ENCODE measurements around the gene USP6.

DNA sequence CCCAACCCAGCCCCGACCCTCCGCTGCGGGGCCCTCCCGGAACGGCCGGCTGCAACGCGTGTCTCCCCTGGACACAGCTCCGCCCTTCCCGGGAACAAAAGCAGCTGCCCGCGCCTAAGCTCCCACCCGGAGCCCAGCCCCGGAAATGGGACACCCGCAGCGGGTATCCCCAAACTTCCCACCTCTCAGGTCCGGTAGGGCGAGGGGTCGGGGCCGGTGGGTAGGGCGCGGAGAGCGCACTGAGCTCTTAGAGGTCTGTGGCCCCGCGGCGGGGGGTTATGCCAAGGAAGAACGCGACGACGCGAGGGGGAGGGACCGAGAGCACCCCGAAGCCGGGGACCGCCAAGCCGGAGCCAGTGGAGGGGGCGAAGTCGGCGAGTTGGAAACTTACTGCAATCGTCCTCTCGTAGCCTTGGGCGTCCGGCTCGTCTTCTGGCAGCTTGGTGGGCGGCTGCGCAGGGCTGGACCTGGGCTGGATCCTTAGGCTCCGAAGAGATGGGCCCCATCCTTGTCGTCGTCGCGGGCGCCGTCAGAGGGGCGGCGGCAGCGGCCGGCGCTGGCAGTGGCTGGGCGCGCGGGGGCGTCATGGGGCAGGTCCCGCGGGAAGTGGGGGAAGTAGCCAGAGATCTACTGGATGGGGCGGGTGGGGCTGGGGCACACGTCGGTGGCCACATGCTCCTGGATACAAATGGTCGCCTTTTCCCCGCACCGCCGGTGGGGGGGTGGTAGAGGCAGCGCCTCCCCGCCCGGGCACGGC, 6.9 kb downstream of the USP6 start:
- TF ChIP-seq, protein P1, sequence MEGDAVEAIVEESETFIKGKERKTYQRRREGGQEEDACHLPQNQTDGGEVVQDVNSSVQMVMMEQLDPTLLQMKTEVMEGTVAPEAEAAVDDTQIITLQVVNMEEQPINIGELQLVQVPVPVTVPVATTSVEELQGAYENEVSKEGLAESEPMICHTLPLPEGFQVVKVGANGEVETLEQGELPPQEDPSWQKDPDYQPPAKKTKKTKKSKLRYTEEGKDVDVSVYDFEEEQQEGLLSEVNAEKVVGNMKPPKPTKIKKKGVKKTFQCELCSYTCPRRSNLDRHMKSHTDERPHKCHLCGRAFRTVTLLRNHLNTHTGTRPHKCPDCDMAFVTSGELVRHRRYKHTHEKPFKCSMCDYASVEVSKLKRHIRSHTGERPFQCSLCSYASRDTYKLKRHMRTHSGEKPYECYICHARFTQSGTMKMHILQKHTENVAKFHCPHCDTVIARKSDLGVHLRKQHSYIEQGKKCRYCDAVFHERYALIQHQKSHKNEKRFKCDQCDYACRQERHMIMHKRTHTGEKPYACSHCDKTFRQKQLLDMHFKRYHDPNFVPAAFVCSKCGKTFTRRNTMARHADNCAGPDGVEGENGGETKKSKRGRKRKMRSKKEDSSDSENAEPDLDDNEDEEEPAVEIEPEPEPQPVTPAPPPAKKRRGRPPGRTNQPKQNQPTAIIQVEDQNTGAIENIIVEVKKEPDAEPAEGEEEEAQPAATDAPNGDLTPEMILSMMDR (IDR thresholded peaks at IDR 0.05): no peak
- no peak for TF ChIP-seq POLR2A (IDR thresholded peaks at IDR 0.05)
